Activated T-cell treated with anti-CD3 and anti-CD28 coated beads, Interleukin-2, amount 50 U/mL, for 1 hour (primary cell): ENCODE results near the gene CNTNAP5.

ENCODE experiments used
- DNase-seq: peaks from one replicate; pipeline ENCODE4 v3.0.0-alpha.2; 2020

The CNTNAP5 gene

GRCh38 chr2:124725187-124725586 lies 700.1 kb downstream of the CNTNAP5 start:
- no peak for DNase-seq

GRCh38 chr2:124740636-124741035 lies 715.5 kb downstream of the CNTNAP5 start:
- DNase-seq, result no peak

- no peak for DNase-seq
These were observed 728.8 kb downstream of the CNTNAP5 start for GRCh38 chr2:124753842-124754241.

- no peak for DNase-seq
These were observed 730.3 kb downstream of the CNTNAP5 start for GRCh38 chr2:124755386-124755785.

GRCh38 chr2:124756048-124756447 lies 731.0 kb downstream of the CNTNAP5 start:
- no peak for DNase-seq

GRCh38 chr2:124762388-124762787 lies 737.3 kb downstream of the CNTNAP5 start:
- DNase-seq, result no peak

- DNase-seq, result no peak
These were observed 738.5 kb downstream of the CNTNAP5 start for GRCh38 chr2:124763611-124764010.

GRCh38 chr2:124774781-124775180 lies 749.7 kb downstream of the CNTNAP5 start:
- DNase-seq, result no peak

GRCh38 chr2:124776332-124776731 lies 751.2 kb downstream of the CNTNAP5 start:
- DNase-seq, result no peak

GRCh38 chr2:124778076-124778475 lies 753.0 kb downstream of the CNTNAP5 start:
- DNase-seq, result no peak

- no peak for DNase-seq
These were observed 771.6 kb downstream of the CNTNAP5 start for GRCh38 chr2:124796647-124797046.

- no peak for DNase-seq
These were observed 772.0 kb downstream of the CNTNAP5 start for GRCh38 chr2:124797049-124797448.

- DNase-seq, result no peak
These were observed 773.5 kb downstream of the CNTNAP5 start for GRCh38 chr2:124798551-124798950.

- no peak for DNase-seq
These were observed 779.2 kb downstream of the CNTNAP5 start for GRCh38 chr2:124804014-124804940.

- no peak for DNase-seq
These were observed 780.0 kb downstream of the CNTNAP5 start for GRCh38 chr2:124805060-124805459.

- no peak for DNase-seq
These were observed 785.0 kb downstream of the CNTNAP5 start for GRCh38 chr2:124810132-124810531.

GRCh38 chr2:124814968-124815745 lies 790.1 kb downstream of the CNTNAP5 start:
- no peak for DNase-seq

GRCh38 chr2:124816007-124816406 lies 790.9 kb downstream of the CNTNAP5 start:
- no peak for DNase-seq

- no peak for DNase-seq
These were observed 797.4 kb downstream of the CNTNAP5 start for GRCh38 chr2:124822516-124822915.

- DNase-seq, result no peak
These were observed 799.4 kb downstream of the CNTNAP5 start for GRCh38 chr2:124824441-124824840.

GRCh38 chr2:124832521-124832920 lies 807.4 kb downstream of the CNTNAP5 start:
- no peak for DNase-seq

- DNase-seq, result no peak
These were observed 809.2 kb downstream of the CNTNAP5 start for GRCh38 chr2:124834331-124834730.

GRCh38 chr2:124835331-124835730 lies 810.2 kb downstream of the CNTNAP5 start:
- no peak for DNase-seq

GRCh38 chr2:124836416-124836815 lies 811.3 kb downstream of the CNTNAP5 start:
- no peak for DNase-seq
